ENCODE results near the gene INHBC.
"Not testable (repeated sequence)": the region's sequence is repeated elsewhere in the genome, so short reads cannot be mapped to it uniquely, and the experiment has no call there.

Gene INHBC

GRCh38 chr12:57487055-57487596, 52.5 kb downstream of the INHBC start:
- no peak for DNase-seq (ENCODE audit: low spot score)

DNA sequence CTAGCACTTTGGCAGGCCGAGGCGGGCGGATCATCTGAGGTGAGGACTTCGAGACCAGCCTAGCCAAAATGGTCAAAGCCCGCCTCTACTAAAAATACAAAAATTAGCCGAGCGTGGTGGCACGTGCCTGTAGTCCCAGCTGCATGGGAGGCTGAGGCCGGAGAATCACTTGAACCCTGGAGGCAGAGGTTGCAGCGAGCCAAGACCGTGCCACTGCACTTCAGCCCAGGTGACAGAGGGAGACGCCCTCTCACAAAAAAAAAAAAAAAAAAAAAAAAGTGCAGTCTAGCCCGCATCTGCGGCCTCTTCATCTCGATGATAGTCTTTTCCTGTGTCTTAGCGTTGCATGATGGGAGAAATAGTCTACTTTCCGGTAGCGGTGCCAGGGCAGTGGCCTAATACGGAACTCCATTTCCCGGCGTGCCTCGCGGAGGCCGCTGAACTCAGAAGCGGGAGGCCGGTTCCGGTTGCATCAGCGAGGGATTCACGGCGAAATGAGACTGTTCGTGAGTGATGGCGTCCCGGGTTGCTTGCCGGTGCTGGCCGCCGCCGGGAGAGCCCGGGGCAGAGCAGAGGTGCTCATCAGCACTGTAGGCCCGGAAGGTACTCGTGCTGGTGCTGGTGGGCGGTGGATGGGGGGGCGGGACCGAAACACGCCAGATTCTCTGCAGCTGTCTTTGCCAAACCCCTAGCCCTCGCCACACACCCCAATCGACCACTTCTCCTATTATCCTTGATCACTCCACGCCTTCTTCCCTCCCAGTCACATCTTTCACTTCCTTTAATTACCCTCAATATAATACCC, 53.2 kb downstream of the INHBC start, which contains the start of gene MARS1:
Gene MARS1, plus strand, starts transcription at position 472 of the 805 bp plus-strand sequence. Its CDS starts 23 bp downstream, at position 495.
- DNase-seq (ENCODE audit: low spot score) = peak; percentile 94

- DNase-seq (ENCODE audit: low spot score) = no peak
These were observed 54.0 kb downstream of the INHBC start for GRCh38 chr12:57488402-57489156.

GRCh38 chr12:57489157-57489641, 54.6 kb downstream of the INHBC start:
- DNase-seq (ENCODE audit: low spot score) = no peak

DNA sequence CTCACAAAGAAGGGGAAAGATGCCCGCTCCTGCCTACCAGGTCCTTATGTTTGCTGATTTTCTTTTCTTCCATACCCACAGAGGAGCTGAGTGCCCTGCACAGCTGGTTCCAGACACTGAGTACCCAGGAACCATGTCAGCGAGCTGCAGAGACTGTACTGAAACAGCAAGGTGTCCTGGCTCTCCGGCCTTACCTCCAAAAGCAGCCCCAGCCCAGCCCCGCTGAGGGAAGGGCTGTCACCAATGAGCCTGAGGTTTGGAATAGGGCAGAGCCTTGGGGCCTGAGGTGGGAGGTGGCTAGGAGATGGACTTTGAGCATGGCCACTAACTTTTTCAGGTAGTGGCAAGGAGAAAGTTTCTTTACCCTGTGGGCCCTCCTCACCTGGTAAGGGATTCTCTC, 55.5 kb downstream of the INHBC start:
- no peak for DNase-seq (ENCODE audit: low spot score)

- no peak for DNase-seq (ENCODE audit: low spot score)
These were observed 57.1 kb downstream of the INHBC start for GRCh38 chr12:57491393-57492280.

GRCh38 chr12:57495051-57495701, 60.6 kb downstream of the INHBC start:
- DNase-seq (ENCODE audit: low spot score) = not testable (repeated sequence)

DNA sequence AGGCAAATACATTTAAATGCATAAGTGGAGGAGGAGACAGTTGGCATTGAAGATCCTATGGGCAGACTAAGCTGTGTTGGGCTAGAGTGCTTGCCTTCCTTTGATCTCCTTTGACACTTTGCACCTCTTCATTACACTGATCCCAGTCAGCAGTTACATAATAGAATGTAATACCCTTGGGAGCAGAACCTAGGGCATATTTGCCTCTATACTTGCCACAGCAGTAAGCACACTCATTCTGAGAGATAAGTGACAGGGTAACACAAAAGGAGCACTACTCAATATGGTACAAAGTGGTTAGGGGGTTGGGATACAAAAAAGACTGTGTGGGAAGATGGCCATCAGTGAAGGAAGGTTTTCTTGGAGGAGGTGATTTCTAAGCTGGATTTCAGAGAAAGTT, 62.2 kb downstream of the INHBC start:
- no peak for DNase-seq (ENCODE audit: low spot score)

- DNase-seq (ENCODE audit: low spot score) = no peak
These were observed 62.9 kb downstream of the INHBC start for GRCh38 chr12:57497223-57498131.

GRCh38 chr12:57498132-57498502, 63.5 kb downstream of the INHBC start:
- DNase-seq (ENCODE audit: low spot score) = no peak

GRCh38 chr12:57498571-57498970, 64.0 kb downstream of the INHBC start:
- DNase-seq (ENCODE audit: low spot score) = no peak

- no peak for DNase-seq (ENCODE audit: low spot score)
These were observed 65.6 kb downstream of the INHBC start for GRCh38 chr12:57500213-57500612.

All from CD4-positive, alpha-beta T cell treated with Interleukin-6 at 100 ng/mL for 8 hours (primary cell).